OCI-LY7 (cell line): ENCODE measurements around the gene CRACR2B. TPM values are rescaled to one million over a fixed set of nuclear protein-coding genes. Genes with fewer than 3 reads are reported as not detected.

Experiments
- BruUV-seq: library from RNA; stranded (reverse); fragments of 400-500 nt; replicated peaks from 2 replicates; lab custom pipeline; 2021; lab: Mats Ljungman, UMichigan
- CTCF ChIA-PET: fragments of 300-600 bp; sonication (Branson Sonifier 250); formaldehyde crosslinking; loops from one replicate; lab custom pipeline; 2022; ENCODE audit warnings: antibody characterized with exemption; ENCODE audit not compliant: unreplicated experiment; lab: Charles Lee
- POLR2A ChIA-PET: fragments of 300-600 bp; sonication (Branson Sonifier 250); formaldehyde crosslinking; loops from one replicate; lab custom pipeline; 2022; ENCODE audit warnings: antibody characterized with exemption; lab: Charles Lee
- DNase-seq: peaks from one replicate; pipeline ENCODE4 v3.0.0-alpha.2; 2015; ENCODE audit warnings: low spot score
- H2AFZ ChIP-seq: fragments of 200-600 bp; sonication (generic), shearing (Covaris generic); 2 replicates; pipeline ENCODE4 v1.6.1; 2014; ENCODE audit warnings: mild to moderate bottlenecking, antibody characterized with exemption, low read length, moderate library complexity
- H3K27ac ChIP-seq: fragments of 200-600 bp; sonication (generic); 2 replicates; pipeline ENCODE4 v1.5.1; 2014; ENCODE audit warnings: mixed run types, low read depth, mild to moderate bottlenecking, moderate library complexity, low read length, inconsistent platforms; ENCODE audit not compliant: poor library complexity, severe bottlenecking
- H3K36me3 ChIP-seq: fragments of 200-600 bp; sonication (generic); 2 replicates; pipeline ENCODE4 v1.6.1; 2014; ENCODE audit warnings: mild to moderate bottlenecking, antibody characterized with exemption, low read length, moderate library complexity, mixed read lengths; ENCODE audit not compliant: insufficient read depth
- H3K4me1 ChIP-seq: fragments of 200-600 bp; sonication (generic); 2 replicates; pipeline ENCODE4 v1.5.1; 2014; ENCODE audit warnings: mild to moderate bottlenecking, low read length; ENCODE audit not compliant: insufficient read depth, poor library complexity, severe bottlenecking
- H3K4me2 ChIP-seq: fragments of 200-600 bp; sonication (generic); 2 replicates; pipeline ENCODE4 v1.6.1; 2014; ENCODE audit warnings: mild to moderate bottlenecking, low read length
- H3K4me3 ChIP-seq: fragments of 200-600 bp; sonication (generic); 2 replicates; pipeline ENCODE4 v1.5.1; 2014; ENCODE audit warnings: mild to moderate bottlenecking, low read depth, low read length; ENCODE audit not compliant: poor library complexity, severe bottlenecking
- H3K79me2 ChIP-seq: fragments of 200-600 bp; sonication (generic); 2 replicates; pipeline ENCODE4 v1.6.1; 2016; ENCODE audit warnings: low read depth, mild to moderate bottlenecking, low read length, moderate library complexity, mixed read lengths; ENCODE audit not compliant: insufficient read depth
- H3K9me2 ChIP-seq: fragments of 200-600 bp; sonication (generic); 2 replicates; pipeline ENCODE4 v1.6.1; 2016; ENCODE audit warnings: mild to moderate bottlenecking, low read length, mixed read lengths; ENCODE audit not compliant: insufficient read depth
- H3K9me3 ChIP-seq: fragments of 200-600 bp; sonication (generic); 2 replicates; pipeline ENCODE4 v1.6.1; 2014; ENCODE audit warnings: mild to moderate bottlenecking, mixed run types, low read length, mixed read lengths
- H4K20me1 ChIP-seq: fragments of 200-600 bp; sonication (generic); 2 replicates; pipeline ENCODE4 v1.6.1; 2014; ENCODE audit warnings: mild to moderate bottlenecking, antibody characterized with exemption, low read length, moderate library complexity, mixed read lengths; ENCODE audit not compliant: insufficient read depth
- EZH2phosphoT487 ChIP-seq: fragments of 200-600 bp; sonication (generic); IDR thresholded peaks from 2 replicates; pipeline ENCODE4 v1.6.1; 2018; ENCODE audit warnings: low read depth, borderline replicate concordance, mild to moderate bottlenecking, mixed run types, antibody characterized with exemption, low read length, moderate library complexity, mixed read lengths
- intact Hi-C: fragments of 100-400 bp; cut with micrococcal nuclease; formaldehyde crosslinking; loops from one replicate; pipeline ENCODE4 v1.10.0; 2022; ENCODE audit not compliant: unreplicated experiment
- total RNA-seq, 2 experiments: library from RNA; depleted of rRNA in 1 of 2; stranded (reverse); fragments of >200 nt in 1 of 2; shearing (Covaris generic) in 1 of 2; gene quantifications; 2 replicates each; pipeline ENCODE4 v1.2.3, GENCODE V29; 2014 to 2022
- TF ChIP-seq, protein P1 (sequence below): fragments of 200-600 bp; sonication (generic); conservative IDR thresholded peaks from 2 replicates; pipeline ENCODE4 v1.5.1; 2014; ENCODE audit warnings: mild to moderate bottlenecking, antibody characterized with exemption, low read length, moderate library complexity, mixed read lengths

The CRACR2B gene
- total RNA-seq, 2 experiments from 2014 or later: 2.8 to 20.1 TPM

- H3K4me2 ChIP-seq: no peak overlapping the region
- peaks cover 4% of the 10 kb centered on the region; the same call in 1 of the 2 replicates for H4K20me1 ChIP-seq
- H3K4me1 ChIP-seq: peaks cover 36% of the 10 kb centered on the region
- H2AFZ ChIP-seq: no peak overlapping the region
- H3K27ac ChIP-seq: no peak overlapping the region
- no peak overlapping the region for H3K4me3 ChIP-seq
- intact Hi-C loops: loop anchor here (5.0 kb wide), 2 partner anchors 61 to 131 kb away; no protein-coding TSS in a partner anchor
- ChIA-PET POLR2A (interaction anchor here (0.8 kb wide), 1 partner anchor 35 kb away, joined by 6 read pairs; no protein-coding TSS in a partner anchor), CTCF (interaction anchor here (0.6 kb wide), 2 partner anchors 27 to 421 kb away, joined by 3 read pairs; no protein-coding TSS in a partner anchor)
- H3K79me2 ChIP-seq: peaks cover 13% of the 10 kb centered on the region
- no peaks in the 10 kb centered on the region for H3K36me3 ChIP-seq
- no peaks in the 10 kb centered on the region for H3K9me2 ChIP-seq
- no peaks in the 10 kb centered on the region for H3K9me3 ChIP-seq
- TF ChIP-seq, protein P1, sequence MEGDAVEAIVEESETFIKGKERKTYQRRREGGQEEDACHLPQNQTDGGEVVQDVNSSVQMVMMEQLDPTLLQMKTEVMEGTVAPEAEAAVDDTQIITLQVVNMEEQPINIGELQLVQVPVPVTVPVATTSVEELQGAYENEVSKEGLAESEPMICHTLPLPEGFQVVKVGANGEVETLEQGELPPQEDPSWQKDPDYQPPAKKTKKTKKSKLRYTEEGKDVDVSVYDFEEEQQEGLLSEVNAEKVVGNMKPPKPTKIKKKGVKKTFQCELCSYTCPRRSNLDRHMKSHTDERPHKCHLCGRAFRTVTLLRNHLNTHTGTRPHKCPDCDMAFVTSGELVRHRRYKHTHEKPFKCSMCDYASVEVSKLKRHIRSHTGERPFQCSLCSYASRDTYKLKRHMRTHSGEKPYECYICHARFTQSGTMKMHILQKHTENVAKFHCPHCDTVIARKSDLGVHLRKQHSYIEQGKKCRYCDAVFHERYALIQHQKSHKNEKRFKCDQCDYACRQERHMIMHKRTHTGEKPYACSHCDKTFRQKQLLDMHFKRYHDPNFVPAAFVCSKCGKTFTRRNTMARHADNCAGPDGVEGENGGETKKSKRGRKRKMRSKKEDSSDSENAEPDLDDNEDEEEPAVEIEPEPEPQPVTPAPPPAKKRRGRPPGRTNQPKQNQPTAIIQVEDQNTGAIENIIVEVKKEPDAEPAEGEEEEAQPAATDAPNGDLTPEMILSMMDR: no peak
- no peak for TF ChIP-seq EZH2phosphoT487
- no TSS peak for BruUV-seq
- DNase-seq: no peak
Observed at GRCh38 chr11:845872-846495, 18.3 kb downstream of the CRACR2B start.

DNA sequence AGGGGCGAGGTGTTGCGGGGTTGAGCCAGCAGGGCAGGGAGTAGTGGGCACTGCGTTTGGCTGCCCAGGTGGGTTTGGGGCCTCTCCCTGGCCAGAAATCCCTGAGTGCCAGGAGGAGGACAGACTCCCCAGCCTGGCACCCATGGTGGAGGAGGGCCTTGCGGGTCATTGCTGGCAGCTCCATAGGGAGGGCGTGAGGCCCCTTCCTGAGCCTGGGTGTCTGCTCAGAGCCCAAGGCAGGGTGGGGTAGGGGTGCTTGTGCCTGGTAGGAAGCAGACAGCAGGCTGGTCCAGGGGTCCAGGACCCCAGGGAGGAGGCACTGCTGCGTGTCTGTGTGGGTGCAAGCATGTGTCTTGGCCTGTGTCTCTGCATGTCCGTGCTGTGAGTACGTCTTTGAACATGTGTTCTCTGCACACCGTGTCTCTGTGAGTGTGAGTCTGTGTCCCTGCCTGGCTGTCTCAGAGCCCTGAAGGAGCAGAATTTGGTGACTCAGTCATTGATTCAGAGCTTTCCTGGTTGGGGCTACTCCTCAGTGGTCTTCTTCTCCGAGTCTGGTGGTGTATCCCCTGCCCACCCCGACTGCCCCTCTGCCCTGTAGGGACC, 18.9 kb downstream of the CRACR2B start:
- Histone ChIP-seq H2AFZ (no peak overlapping the region), H3K4me2 (no peak overlapping the region), H4K20me1 (no peaks in the 10 kb centered on the region), H3K79me2 (peaks cover 7% of the 10 kb centered on the region), H3K9me3 (no peaks in the 10 kb centered on the region), H3K36me3 (no peaks in the 10 kb centered on the region), H3K4me3 (no peak overlapping the region), H3K27ac (no peak overlapping the region), H3K9me2 (no peaks in the 10 kb centered on the region), H3K4me1 (peaks cover 30% of the 10 kb centered on the region)
- no peak for TF ChIP-seq EZH2phosphoT487
- TF ChIP-seq, protein P1: no peak
- CTCF ChIA-PET: interaction anchor here (0.6 kb wide), 1 partner anchor 27 kb away, joined by 3 read pairs; no protein-coding TSS in a partner anchor
- no peak for DNase-seq
- intact Hi-C loops: loop anchor here (5.0 kb wide), 2 partner anchors 61 to 131 kb away; no protein-coding TSS in a partner anchor
- no TSS peak for BruUV-seq
- POLR2A ChIA-PET: interaction anchor here (0.6 to 0.8 kb wide), 2 partner anchors 36 to 134 kb away, joined by 3 to 6 read pairs; no protein-coding TSS in a partner anchor
